ENCODE measurements around the gene PTPRK.

- TF ChIP-seq POLR2A (IDR thresholded peaks at IDR 0.05; ENCODE audit: borderline replicate concordance, extremely low read depth, insufficient read depth, insufficient read length) (no peak), MAX (IDR thresholded peaks at IDR 0.05) (no peak), CTCF (IDR thresholded peaks at IDR 0.05 in 2 of 3, conservative IDR thresholded peaks at IDR 0.05 in 1 of 3; ENCODE audit: borderline replicate concordance in 1 of 3, insufficient read depth in 1 of 3, low read depth in 2 of 3, low read length in 2 of 3) (no peak), ZNF274 (IDR thresholded peaks at IDR 0.05; ENCODE audit: low read depth, low read length) (no peak), JUND (IDR thresholded peaks at IDR 0.05) (no peak), EGR1 (IDR thresholded peaks at IDR 0.05; ENCODE audit: low read depth) (no peak), ZBTB33 (IDR thresholded peaks at IDR 0.05; ENCODE audit: extremely low read depth, insufficient replicate concordance, low read length) (no peak), REST (IDR thresholded peaks at IDR 0.05; ENCODE audit: low read depth) (no peak), YY1 (IDR thresholded peaks at IDR 0.05; ENCODE audit: extremely low read depth, insufficient replicate concordance, low read depth, low read length) (no peak), SP1 (IDR thresholded peaks at IDR 0.05; ENCODE audit: low read depth) (no peak), EZH2 (IDR thresholded peaks at IDR 0.05) (no peak), EZH2phosphoT487 (IDR thresholded peaks at IDR 0.05; ENCODE audit: borderline replicate concordance) (no peak), TCF7L2 (IDR thresholded peaks at IDR 0.05; ENCODE audit: borderline replicate concordance, extremely low read depth, insufficient read depth, insufficient read length) (no peak)
These were observed 515.4 kb downstream of the PTPRK start for GRCh38 chr6:128005009-128005408.
